Activated T-cell treated with anti-CD3 and anti-CD28 coated beads for 4 hours (primary cell): ENCODE measurements around the gene KIF23.

Source experiments
- DNase-seq: peaks from one replicate; pipeline ENCODE4 v3.0.0-alpha.2; 2020

The KIF23 gene

GRCh38 chr15:69395460-69395859 is 18.7 kb upstream of the KIF23 start:
- DNase-seq: no peak

GRCh38 chr15:69395991-69396390 is 18.2 kb upstream of the KIF23 start:
- no peak for DNase-seq

- no peak for DNase-seq
Measured at GRCh38 chr15:69398491-69398891, 15.7 kb upstream of the KIF23 start.

DNA sequence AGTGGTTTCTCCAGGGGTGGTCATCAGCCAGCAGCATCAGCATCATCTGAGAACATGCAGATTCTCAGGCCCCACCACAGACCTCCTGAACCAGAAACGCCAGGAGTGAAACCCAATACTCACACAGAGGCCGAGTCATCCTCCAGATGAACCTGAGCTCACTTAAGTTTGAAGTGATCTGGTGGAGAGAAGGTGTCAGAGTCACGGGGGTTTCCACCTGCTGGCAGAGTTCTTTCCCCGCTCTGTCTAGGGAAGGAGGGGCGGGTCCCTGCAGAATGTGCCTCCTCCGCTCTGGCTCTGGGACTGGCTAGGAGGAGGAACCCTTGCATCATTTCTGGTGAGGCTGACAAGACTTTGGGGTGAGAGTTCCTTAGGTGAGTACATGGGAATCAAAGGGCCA is 13.3 kb upstream of the KIF23 start:
- no peak for DNase-seq

- no peak for DNase-seq
Measured at GRCh38 chr15:69402816-69403215, 11.3 kb upstream of the KIF23 start.

DNA sequence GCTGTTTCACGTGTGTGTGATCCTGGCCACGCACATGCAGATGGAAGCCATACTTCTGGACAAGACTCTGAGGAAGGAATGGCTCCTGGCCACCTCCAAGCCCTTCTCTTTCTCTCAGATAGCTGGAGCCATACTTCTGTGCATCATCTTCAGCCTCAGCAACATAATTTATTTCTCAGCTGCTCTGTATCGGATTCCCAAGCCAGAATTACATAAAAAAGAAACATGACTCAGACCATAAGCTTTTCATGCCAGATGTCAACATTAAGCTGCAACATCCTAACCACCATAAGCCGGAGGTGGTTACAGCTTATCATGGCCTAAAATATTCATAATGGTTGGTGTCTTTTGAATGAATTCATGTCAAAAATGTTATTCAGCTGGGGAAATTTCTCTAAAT is 10.6 kb upstream of the KIF23 start:
- DNase-seq: no peak

GRCh38 chr15:69405110-69405509 is 9.0 kb upstream of the KIF23 start:
- DNase-seq: no peak

GRCh38 chr15:69407719-69408400 is 6.3 kb upstream of the KIF23 start:
- no peak for DNase-seq

GRCh38 chr15:69408841-69409240 is 5.3 kb upstream of the KIF23 start:
- DNase-seq: no peak

- no peak for DNase-seq
Measured at GRCh38 chr15:69410248-69410874, 3.8 kb upstream of the KIF23 start.

DNA sequence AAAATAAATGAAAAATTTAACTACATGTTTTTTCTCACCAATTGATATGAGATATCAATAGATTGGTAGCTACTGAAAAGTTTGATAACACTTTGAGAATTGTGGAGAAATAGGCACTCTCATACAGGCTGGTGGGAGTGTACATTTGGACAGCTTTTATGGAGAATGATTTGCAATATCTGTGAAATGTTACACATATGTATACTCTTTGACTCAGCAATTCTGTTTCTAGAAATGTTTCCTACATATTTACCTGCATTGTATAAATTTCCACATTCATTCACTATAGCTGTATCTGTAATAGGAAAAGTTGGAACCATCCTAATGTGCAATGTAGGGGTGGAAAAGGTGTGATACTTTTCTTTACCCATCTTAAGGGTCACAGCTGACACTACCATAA is 1.9 kb upstream of the KIF23 start:
- no peak for DNase-seq

- no peak for DNase-seq
Measured at GRCh38 chr15:69412701-69413100, 1.4 kb upstream of the KIF23 start.

DNA sequence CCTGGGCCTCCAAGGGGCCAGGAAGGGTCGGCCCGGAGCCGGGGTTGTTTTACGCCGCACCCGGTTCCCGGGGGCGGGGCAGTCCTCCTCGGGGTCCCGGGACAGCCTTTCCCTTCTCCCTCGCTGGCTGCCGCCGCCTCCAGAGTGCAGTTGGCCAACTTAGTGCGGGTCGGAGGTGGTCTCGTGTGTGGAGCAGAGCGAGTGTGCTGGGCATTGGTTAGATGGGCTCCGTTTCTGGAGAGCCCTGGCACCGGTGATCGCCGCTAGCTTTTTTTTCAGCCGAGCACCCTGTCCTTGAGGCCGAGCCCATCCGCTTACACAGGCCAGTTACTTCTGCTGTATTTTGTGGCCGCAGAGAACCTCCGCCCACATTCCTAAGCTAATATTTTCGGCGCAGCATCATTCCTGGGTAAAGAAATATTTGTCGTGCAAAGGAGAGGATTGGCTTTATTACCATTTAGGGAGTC is 585 bp downstream of the KIF23 start:
- no peak for DNase-seq

GRCh38 chr15:69415381-69415780 is 1.2 kb downstream of the KIF23 start:
- DNase-seq: no peak

DNA sequence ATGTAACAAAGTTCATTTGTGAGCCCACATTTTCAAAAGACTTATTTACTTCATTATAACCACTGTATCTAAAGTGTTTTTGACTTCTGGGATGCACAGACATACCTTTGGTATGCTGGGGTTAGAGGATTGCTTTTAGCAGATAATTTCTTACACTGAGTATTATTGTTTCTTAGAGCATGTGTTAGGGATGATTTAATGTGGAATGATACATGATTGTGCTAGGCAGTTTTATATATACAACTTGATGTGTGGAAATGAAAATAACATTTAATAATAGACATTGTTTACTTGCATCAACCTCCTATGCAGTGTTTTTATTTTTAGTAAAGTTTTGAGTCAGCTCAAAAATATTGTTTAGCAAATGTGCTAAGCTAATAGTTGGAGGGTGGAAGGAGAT is 3.4 kb downstream of the KIF23 start:
- DNase-seq: no peak

GRCh38 chr15:69421498-69421897 is 7.3 kb downstream of the KIF23 start:
- DNase-seq: no peak

- DNase-seq: no peak
Measured at GRCh38 chr15:69422336-69422895, 8.3 kb downstream of the KIF23 start.

DNA sequence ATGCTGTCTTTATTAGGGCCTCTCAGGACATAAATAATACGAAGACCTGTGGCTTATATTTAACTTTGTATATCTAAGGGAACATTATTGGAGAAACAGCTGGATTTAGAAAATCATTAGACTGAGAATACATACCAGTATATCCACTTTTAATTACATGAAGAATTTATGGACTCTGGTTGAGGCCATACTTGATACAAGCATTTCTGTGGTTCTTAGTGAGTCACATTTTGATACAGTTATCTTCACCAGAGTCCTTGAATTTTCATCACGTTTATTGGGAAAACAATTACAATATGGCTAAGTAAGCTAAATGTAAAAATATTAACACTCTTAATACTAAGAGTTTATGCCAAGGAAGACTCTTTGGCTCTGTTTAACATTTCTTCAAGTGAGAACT is 9.9 kb downstream of the KIF23 start:
- no peak for DNase-seq

GRCh38 chr15:69424748-69425413 is 10.7 kb downstream of the KIF23 start:
- DNase-seq: no peak

DNA sequence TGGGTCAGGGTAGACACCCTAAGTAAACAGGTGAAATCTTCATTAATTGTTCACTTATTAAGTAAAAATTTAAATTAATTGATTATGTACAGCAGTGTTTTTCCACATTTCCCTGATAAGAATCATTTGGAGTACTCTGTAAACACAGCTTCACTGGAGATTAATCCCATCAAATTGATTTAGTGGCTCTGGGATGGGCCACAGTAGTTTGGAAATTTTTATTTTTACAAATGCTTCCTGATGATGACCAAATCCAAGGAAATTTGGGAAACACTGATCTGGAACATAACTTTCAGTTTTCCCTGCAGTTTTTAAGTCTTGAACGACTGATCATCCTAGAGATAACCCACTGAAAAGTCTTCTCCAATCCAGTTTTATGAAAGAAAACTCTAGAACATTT is 19.7 kb downstream of the KIF23 start:
- no peak for DNase-seq

GRCh38 chr15:69434238-69434637 is 20.1 kb downstream of the KIF23 start:
- DNase-seq: no peak

DNA sequence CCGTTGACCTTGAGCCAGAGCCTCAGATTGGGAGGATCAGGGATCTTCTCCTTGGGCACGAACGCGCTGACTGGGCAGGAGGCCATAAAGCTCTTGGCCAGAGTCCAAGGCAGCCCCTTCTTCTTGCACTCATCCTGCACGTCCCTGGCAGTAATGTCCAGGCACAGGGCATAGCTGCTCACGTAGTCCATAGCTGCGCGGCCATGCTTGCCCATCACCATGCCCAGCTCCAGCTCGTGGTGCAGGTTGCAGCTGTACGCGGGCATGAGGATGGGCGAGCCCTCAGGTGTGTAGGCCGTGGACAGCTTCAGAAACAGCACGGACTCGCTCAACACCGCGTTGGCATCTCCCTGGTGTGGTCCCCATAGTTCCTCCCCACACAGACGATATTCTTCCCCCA is 20.5 kb downstream of the KIF23 start:
- DNase-seq: no peak

GRCh38 chr15:69435985-69436384 is 21.8 kb downstream of the KIF23 start:
- no peak for DNase-seq

DNA sequence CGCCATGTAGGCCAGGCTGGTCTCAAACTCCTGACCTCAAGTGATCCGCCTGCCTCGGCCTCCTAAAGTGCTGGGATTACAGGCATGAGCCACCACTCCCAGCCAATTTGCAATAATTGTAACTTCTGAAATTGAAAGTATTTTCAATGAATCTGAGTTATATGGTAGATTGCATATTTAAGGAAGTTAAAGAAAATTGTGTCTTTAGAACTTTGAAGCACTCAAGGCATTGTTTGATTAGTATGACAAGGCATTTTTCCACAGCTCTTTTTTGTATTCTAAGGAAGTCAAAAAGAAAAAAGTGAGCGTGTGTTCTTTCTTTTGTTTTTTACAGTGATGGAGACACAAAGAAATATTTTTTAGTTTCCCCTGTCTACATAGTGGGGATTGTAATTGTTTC is 22.8 kb downstream of the KIF23 start:
- DNase-seq: no peak
